K562 (cell line): ENCODE data around the gene TTC8. TPM values are rescaled to one million over a fixed set of nuclear protein-coding genes. Genes with fewer than 3 reads are reported as not detected.
A peak's percentile ranks its signal among the peaks of the same experiment; 100 is the strongest.

Experiments
- ATF3 ChIP-seq, 2 experiments: fragments of 450-650 bp in 1 of 2; sonication (generic) in 1 of 2; formaldehyde crosslinking in 1 of 2; IDR thresholded peaks in 1 of 2; conservative IDR thresholded peaks in 1 of 2; 2 replicates each; pipeline versions ENCODE4 v1.6.1 to v1.8.1; 2016 to 2023; ENCODE audit warnings: mild to moderate bottlenecking in 2 of 2, moderate library complexity in 2 of 2, inconsistent platforms in 1 of 2, missing genetic modification reagents in 1 of 2
- BCL6 ChIP-seq: fragments of 250-450 bp; sonication (Bioruptor Pico); IDR thresholded peaks from 2 replicates; pipeline ENCODE4 v1.4.0; 2020
- CBFB ChIP-seq: sonication (generic); formaldehyde crosslinking; IDR thresholded peaks from 2 replicates; pipeline ENCODE4 v1.4.0; 2020; ENCODE audit warnings: mild to moderate bottlenecking, missing genetic modification reagents
- CBX5 ChIP-seq: IDR thresholded peaks from 2 replicates; pipeline ENCODE4 v1.6.1; 2014; ENCODE audit warnings: low read depth, borderline replicate concordance
- CBX8 ChIP-seq: fragments of 200-600 bp; sonication (generic); IDR thresholded peaks from 2 replicates; pipeline ENCODE4 v1.6.1; 2012; ENCODE audit warnings: borderline replicate concordance, mixed run types, low read depth, mild to moderate bottlenecking, moderate library complexity, mixed read lengths, low read length, control low read depth, inconsistent platforms; ENCODE audit not compliant: poor library complexity, severe bottlenecking; ENCODE audit errors: extremely low read depth
- CHD4 ChIP-seq: fragments of 200-600 bp; sonication (generic); IDR thresholded peaks from 3 replicates; pipeline ENCODE4 v1.6.1; 2012; ENCODE audit warnings: low read depth, mild to moderate bottlenecking, mixed read lengths, low read length, inconsistent platforms; ENCODE audit not compliant: insufficient read depth, insufficient replicate concordance, poor library complexity, severe bottlenecking
- CREB3L1 ChIP-seq: fragments of 450-650 bp; IDR thresholded peaks from 2 replicates; pipeline ENCODE4 v1.6.1; 2014; ENCODE audit warnings: low read depth, mild to moderate bottlenecking, moderate library complexity, borderline replicate concordance
- ETV5 ChIP-seq: sonication (generic); formaldehyde crosslinking; IDR thresholded peaks from 2 replicates; pipeline ENCODE4 v1.4.0; 2020; ENCODE audit warnings: low read depth, mild to moderate bottlenecking, missing genetic modification reagents
- GABPB2 ChIP-seq: fragments of 250-450 bp; sonication (Bioruptor Pico); conservative IDR thresholded peaks from 2 replicates; pipeline ENCODE4 v1.5.1; 2021; ENCODE audit warnings: mild to moderate bottlenecking
- GATA2 ChIP-seq: sonication (generic); formaldehyde crosslinking; IDR thresholded peaks from 2 replicates; pipeline ENCODE4 v1.4.0; 2020; ENCODE audit warnings: mild to moderate bottlenecking, missing genetic modification reagents
- HDAC1 ChIP-seq, 2 experiments: fragments of 450-650 bp; IDR thresholded peaks; 2 replicates each; pipeline ENCODE4 v1.6.1; 2016 to 2017; ENCODE audit warnings: inconsistent platforms in 1 of 2, mild to moderate bottlenecking in 1 of 2, moderate library complexity in 1 of 2
- HLTF ChIP-seq: fragments of 450-650 bp; IDR thresholded peaks from 2 replicates; pipeline ENCODE4 v1.6.1; 2016
- HNRNPLL ChIP-seq: fragments of 200-400 bp; formaldehyde crosslinking; IDR thresholded peaks from 2 replicates; pipeline ENCODE4 v1.6.1; 2017; ENCODE audit warnings: low read length, low read depth, mild to moderate bottlenecking; ENCODE audit not compliant: poor library complexity, severe bottlenecking
- HSF4 ChIP-seq: fragments of 250-450 bp; sonication (Bioruptor Pico); IDR thresholded peaks from 2 replicates; pipeline ENCODE4 v2.1.2; 2022; ENCODE audit warnings: mild to moderate bottlenecking, moderate library complexity, borderline replicate concordance
- MBD2 ChIP-seq: sonication (generic); IDR thresholded peaks from 2 replicates; pipeline ENCODE4 v1.6.1; 2016; ENCODE audit warnings: low read depth, borderline replicate concordance
- MEF2D ChIP-seq: conservative IDR thresholded peaks from 2 replicates; pipeline ENCODE4 v1.6.1; 2016; ENCODE audit warnings: low read depth, missing genetic modification characterization, missing compliant biosample characterization
- NCOA1 ChIP-seq: fragments of 450-650 bp; IDR thresholded peaks from 2 replicates; pipeline ENCODE4 v1.6.1; 2016; ENCODE audit warnings: low read depth
- NCOA2 ChIP-seq, 2 experiments: fragments of 450-650 bp; IDR thresholded peaks; 2 replicates each; pipeline ENCODE4 v1.6.1; 2018; ENCODE audit warnings: mild to moderate bottlenecking in 2 of 2, moderate library complexity in 1 of 2; ENCODE audit not compliant: partially characterized antibody in 2 of 2
- PHF21A ChIP-seq: fragments of 450-650 bp; IDR thresholded peaks from 2 replicates; pipeline ENCODE4 v1.6.1; 2017; ENCODE audit warnings: low read depth, borderline replicate concordance
- POLR3G ChIP-seq: IDR thresholded peaks from 2 replicates; pipeline ENCODE4 v1.6.1; 2011; ENCODE audit not compliant: insufficient read length, insufficient replicate concordance; ENCODE audit errors: extremely low read depth
- SOX6 ChIP-seq: fragments of 450-650 bp; IDR thresholded peaks from 2 replicates; pipeline ENCODE4 v1.6.1; 2014; ENCODE audit warnings: mild to moderate bottlenecking
- SP1 ChIP-seq: sonication (generic); formaldehyde crosslinking; IDR thresholded peaks from 2 replicates; pipeline ENCODE4 v1.8.1; 2022; ENCODE audit warnings: mild to moderate bottlenecking, missing genetic modification reagents
- TAF7 ChIP-seq: fragments of 450-650 bp; IDR thresholded peaks from 2 replicates; pipeline ENCODE4 v1.6.1; 2016; ENCODE audit warnings: missing genetic modification characterization, missing compliant biosample characterization
- ZEB2 ChIP-seq: fragments of 450-650 bp; IDR thresholded peaks from 2 replicates; pipeline ENCODE4 v1.6.1; 2016
- ZNF140 ChIP-seq: fragments of 250-450 bp; sonication (Bioruptor Pico); IDR thresholded peaks from 2 replicates; pipeline ENCODE4 v1.8.0; 2021; ENCODE audit warnings: moderate library complexity, mild to moderate bottlenecking, inconsistent platforms
- ZNF740 ChIP-seq, 3 experiments: fragments of 200-800 bp in 1 of 3; sonication (Bioruptor generic) in 1 of 3; sonication (generic) in 1 of 3; formaldehyde crosslinking in 1 of 3; IDR thresholded peaks; 2 replicates each; pipeline versions ENCODE4 v1.6.1 to v1.8.0; 2016 to 2022; ENCODE audit warnings: mild to moderate bottlenecking in 2 of 3, missing compliant biosample characterization in 2 of 3, missing genetic modification characterization in 2 of 3, missing genetic modification reagents in 1 of 3
- polyA plus RNA-seq, 8 experiments: library from polyadenylated mRNA; depleted of rRNA in 4 of 8; stranded (reverse) in 5 of 8; unstranded in 3 of 8; fragments of >200 nt; fragmentation: Nextera tagmentation in 2 of 8; fragmentation: Illumina TruSeq in 1 of 8; extraction: Ambion mirVana in 2 of 8; extraction: Trizol in 1 of 8; gene quantifications; 2 replicates each; pipeline versions ENCODE4 v1.2.1 to v1.2.3, GENCODE V29; 2011 to 2014; ENCODE audit warnings: inconsistent platforms in 1 of 8, missing spikeins in 1 of 8
- total RNA-seq, 7 experiments: library from RNA; depleted of rRNA in 6 of 7; stranded (reverse); fragments of >200 nt in 6 of 7; fragmentation: Illumina TruSeq in 2 of 7; extraction: Trizol in 2 of 7; gene quantifications; 2 replicates each; pipeline versions ENCODE4 v1.2.1 to v1.2.3, GENCODE V29; 2011 to 2021; ENCODE audit warnings: low replicate concordance in 1 of 7

The TTC8 gene
- total and polyA plus RNA-seq, 9 of the 15 experiments (the other 6 are each of a cell fraction or from before 2014, with no cell fraction given) = 7.3 to 22.7 (median 9.6) TPM

- TF ChIP-seq ZEB2 (no peak), HNRNPLL (no peak), POLR3G (no peak), CHD4 (no peak), ATF3 (IDR thresholded peaks at IDR 0.05) (no peak), ATF3 (CRISPR knock-in tag; conservative IDR thresholded peaks at IDR 0.05) (no peak), MEF2D (tag) (no peak), MBD2 (no peak), ETV5 (CRISPR knock-in tag) (no peak), ZNF740 (CRISPR knock-in tag; IDR thresholded peaks at IDR 0.05) (no peak), ZNF740 (tag; IDR thresholded peaks at IDR 0.05) (no peak), GABPB2 (CRISPR knock-in tag) (no peak), SP1 (CRISPR knock-in tag) (no peak), HDAC1 (IDR thresholded peaks at IDR 0.05) (0 out of 4 replicates have a peak, but pooled peaks of 1 of the 2 experiments have one; percentile 46), NCOA2 (IDR thresholded peaks at IDR 0.05; ENCODE audit: partially characterized antibody in 2 of 2) (no peak), GATA2 (CRISPR knock-in tag) (peak; percentile 26; the same call in 1 of the 2 replicates), SOX6 (0 out of 2 replicates have a peak, but pooled peaks have one; percentile 12), BCL6 (no peak), NCOA1 (no peak), CREB3L1 (no peak), CBX5 (no peak), HSF4 (CRISPR knock-in tag) (no peak), CBFB (CRISPR knock-in tag) (no peak), ZNF140 (no peak), HLTF (no peak), TAF7 (no peak), CBX8 (no peak), PHF21A (no peak)
Observed at GRCh38 chr14:88815980-88816379, 8.5 kb upstream of the TTC8 start (continued).
